ENCODE results near the gene SLX4IP.

The SLX4IP gene

DNA sequence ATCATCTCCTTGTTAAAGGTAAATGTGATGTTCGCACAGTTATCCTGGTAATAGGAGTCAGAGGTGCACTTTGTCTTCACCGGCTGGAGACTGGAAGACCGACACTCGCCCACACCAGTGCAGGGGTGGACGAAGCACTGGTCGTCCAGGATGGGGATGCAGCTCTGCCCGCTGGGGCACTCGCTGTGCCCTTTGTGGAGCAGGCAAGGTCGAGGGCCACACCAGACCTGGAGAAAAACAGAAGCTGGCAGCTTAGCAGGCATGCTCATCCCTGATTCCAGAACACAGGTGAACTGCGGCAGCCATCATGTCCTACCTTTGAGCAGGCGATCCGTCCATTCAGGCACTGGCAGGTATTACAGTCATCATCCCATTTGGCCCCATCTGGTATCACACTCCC, 206.4 kb downstream of the SLX4IP start:
- TF ChIP-seq CTCF (IDR thresholded peaks at IDR 0.05; ENCODE audit: unreplicated experiment in 3 of 3): no peak

GRCh38 chr20:10641893-10642292, 206.8 kb downstream of the SLX4IP start:
- Mint-ChIP-seq H3K27me3 (ENCODE audit: low read depth) (no peaks in the 10 kb centered on the region), H3K4me1 (peaks cover 64% of the 10 kb centered on the region), H3K9me3 (no peaks in the 10 kb centered on the region), H3K4me3 (no peak overlapping the region), H3K27ac (peak overlapping the region in 1 of 3 experiments; percentile 19), H3K36me3 (ENCODE audit: low read depth) (peaks cover 91% of the 10 kb centered on the region)
- no peak for TF ChIP-seq CTCF (IDR thresholded peaks at IDR 0.05; ENCODE audit: unreplicated experiment in 3 of 3)

More for the DNA sequence above, 206.4 kb downstream of the SLX4IP start:
- peak overlapping the region in 2 of 3 experiments; percentile 19 to 82 for H3K27ac Mint-ChIP-seq
- peaks cover 67% of the 10 kb centered on the region for H3K4me1 Mint-ChIP-seq
- peaks cover 91% of the 10 kb centered on the region for H3K36me3 Mint-ChIP-seq (ENCODE audit: low read depth)
- H3K27me3 Mint-ChIP-seq (ENCODE audit: low read depth): no peaks in the 10 kb centered on the region
- H3K4me3 Mint-ChIP-seq: no peak overlapping the region
- no peaks in the 10 kb centered on the region for H3K9me3 Mint-ChIP-seq

GRCh38 chr20:10642856-10643559, 207.9 kb downstream of the SLX4IP start:
- Mint-ChIP-seq H3K27me3 (ENCODE audit: low read depth) (no peaks in the 10 kb centered on the region), H3K36me3 (ENCODE audit: low read depth) (peaks cover 96% of the 10 kb centered on the region), H3K9me3 (no peaks in the 10 kb centered on the region), H3K4me1 (peaks cover 67% of the 10 kb centered on the region), H3K4me3 (no peak overlapping the region), H3K27ac (peak overlapping the region; percentile 18 to 69 (median 28))
- TF ChIP-seq CTCF (IDR thresholded peaks at IDR 0.05; ENCODE audit: unreplicated experiment in 3 of 3): no peak

DNA sequence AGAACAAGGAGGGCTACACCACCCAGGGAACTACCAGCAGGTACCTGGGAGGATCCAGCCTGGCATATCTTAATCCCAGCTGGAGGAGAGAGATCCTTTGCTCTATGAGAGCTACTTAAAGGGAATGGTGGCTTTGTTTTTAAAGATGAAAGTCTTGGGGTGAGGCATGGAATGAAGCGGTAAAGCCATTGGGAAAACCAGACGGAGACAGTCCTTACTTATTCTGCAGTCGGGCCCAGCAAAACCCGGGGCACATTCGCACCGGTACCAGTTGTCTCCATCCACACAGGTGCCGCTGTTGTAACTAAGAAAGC, 208.4 kb downstream of the SLX4IP start:
- Mint-ChIP-seq H3K36me3 (ENCODE audit: low read depth) (peaks cover 96% of the 10 kb centered on the region), H3K4me3 (no peak overlapping the region), H3K27me3 (ENCODE audit: low read depth) (no peaks in the 10 kb centered on the region), H3K9me3 (no peaks in the 10 kb centered on the region), H3K27ac (peak overlapping the region; percentile 18 to 69 (median 28)), H3K4me1 (peaks cover 67% of the 10 kb centered on the region)
- no peak for TF ChIP-seq CTCF (IDR thresholded peaks at IDR 0.05; ENCODE audit: unreplicated experiment in 3 of 3)

- H3K4me1 Mint-ChIP-seq: peaks cover 74% of the 10 kb centered on the region
- TF ChIP-seq CTCF (IDR thresholded peaks at IDR 0.05; ENCODE audit: unreplicated experiment in 3 of 3): no peak
- H3K36me3 Mint-ChIP-seq (ENCODE audit: low read depth): peaks cover 99% of the 10 kb centered on the region
- peak overlapping the region in 1 of 3 experiments; percentile 74 for H3K27ac Mint-ChIP-seq
- no peak overlapping the region for H3K4me3 Mint-ChIP-seq
- H3K27me3 Mint-ChIP-seq (ENCODE audit: low read depth): no peaks in the 10 kb centered on the region
- no peaks in the 10 kb centered on the region for H3K9me3 Mint-ChIP-seq
These were observed 209.5 kb downstream of the SLX4IP start for GRCh38 chr20:10644458-10645204.
